ENCODE data around the gene CDCP1.
"Not testable (repeated sequence)": the region's sequence is repeated elsewhere in the genome, so short reads cannot be mapped to it uniquely, and the experiment has no call there.

The CDCP1 gene

GRCh38 chr3:45080824-45081223 lies 65.4 kb downstream of the CDCP1 start:
- no peak for DNase-seq

DNA sequence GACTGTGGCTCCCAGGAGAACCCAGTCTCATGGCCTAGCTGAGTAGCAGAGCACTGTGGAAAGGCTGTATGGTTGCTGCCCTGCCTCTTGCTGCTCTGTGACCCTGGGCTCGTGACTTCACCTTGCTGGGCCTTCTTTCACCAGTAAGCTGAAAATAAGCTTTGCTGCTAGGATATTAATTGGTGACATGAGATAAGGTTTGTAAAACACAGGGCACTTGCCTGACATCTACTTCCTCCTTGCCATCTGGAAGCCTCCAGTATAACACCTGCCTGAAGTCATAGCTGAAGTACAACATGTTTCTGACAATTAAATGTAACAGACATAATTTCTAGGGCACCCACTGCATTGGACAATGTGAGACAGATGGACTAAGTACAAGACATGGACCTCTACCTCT lies 66.5 kb downstream of the CDCP1 start:
- no peak for DNase-seq

DNA sequence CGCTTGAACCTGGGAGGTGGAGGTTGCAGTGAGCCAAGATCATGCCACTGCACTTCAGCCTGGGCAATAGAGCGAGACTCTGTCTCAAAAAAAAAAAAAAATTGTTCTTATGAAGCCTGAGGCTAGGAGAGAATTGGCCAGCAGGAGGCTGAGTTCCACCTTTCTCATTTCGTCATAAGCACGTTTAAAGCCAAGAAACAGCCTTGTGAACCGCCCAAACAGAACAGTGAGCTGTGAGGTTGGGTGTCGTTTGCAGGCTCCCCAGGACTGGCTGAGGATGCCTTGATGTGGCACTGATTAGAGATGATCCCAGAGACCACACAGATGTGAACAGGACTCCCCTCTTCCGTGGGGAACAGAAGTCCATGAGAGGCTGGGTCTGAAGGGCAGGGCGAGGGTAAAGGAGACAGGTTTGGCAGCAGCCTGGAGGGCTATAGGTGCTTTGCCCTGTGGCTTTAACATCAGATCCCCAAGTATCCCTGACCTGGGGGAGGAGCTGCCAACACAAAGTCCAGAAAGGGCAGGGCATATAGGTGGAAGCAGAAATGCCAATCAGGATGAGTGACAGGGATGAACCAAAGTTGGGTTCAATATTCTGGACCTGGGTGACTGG lies 67.2 kb downstream of the CDCP1 start:
- DNase-seq, result no peak

- DNase-seq, result not testable (repeated sequence)
Measured at GRCh38 chr3:45078256-45078655, 67.9 kb downstream of the CDCP1 start.

DNA sequence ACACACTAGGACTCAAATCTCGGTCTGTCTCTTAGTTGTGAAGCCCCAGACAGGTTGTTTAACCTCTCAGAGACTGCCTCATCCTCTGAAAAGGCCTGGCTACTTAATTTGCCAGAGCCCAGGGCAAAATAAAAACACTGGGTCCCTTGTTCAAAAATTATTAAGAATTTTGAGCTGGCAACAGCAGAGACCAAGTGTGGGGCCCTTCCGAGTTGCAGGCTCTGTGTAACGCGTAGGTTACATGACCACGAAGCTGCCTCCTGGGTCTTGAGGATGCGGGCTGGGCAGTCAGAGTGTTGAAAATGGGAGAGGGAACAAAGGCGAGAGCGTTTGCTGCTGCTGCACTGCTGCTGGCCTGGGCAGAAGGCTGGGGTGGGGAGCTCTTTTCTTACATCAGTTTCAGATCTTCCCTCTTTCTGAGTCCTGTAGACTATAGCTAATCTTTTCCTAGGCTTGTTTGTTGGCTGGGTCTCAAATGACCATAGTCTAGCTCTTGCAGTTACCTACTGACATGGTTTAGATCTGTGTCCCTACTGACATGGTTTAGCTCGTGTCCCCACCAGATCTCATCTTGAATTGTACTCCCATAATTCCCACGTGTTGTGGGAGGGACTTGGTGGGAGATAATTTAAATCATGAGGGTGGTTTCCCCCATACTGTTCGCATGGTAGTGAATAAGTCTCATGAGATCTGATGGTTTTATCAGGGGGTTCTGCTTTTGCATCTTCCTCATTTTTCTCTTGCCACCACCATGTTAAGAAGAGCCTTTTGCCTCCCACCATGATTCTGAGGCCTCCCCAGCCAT lies 70.2 kb downstream of the CDCP1 start:
- peak; percentile 79 for DNase-seq

- no peak for DNase-seq
Measured at GRCh38 chr3:45071075-45071474, 75.1 kb downstream of the CDCP1 start.

- DNase-seq, result no peak
Measured at GRCh38 chr3:45067941-45068340, 78.2 kb downstream of the CDCP1 start.

DNA sequence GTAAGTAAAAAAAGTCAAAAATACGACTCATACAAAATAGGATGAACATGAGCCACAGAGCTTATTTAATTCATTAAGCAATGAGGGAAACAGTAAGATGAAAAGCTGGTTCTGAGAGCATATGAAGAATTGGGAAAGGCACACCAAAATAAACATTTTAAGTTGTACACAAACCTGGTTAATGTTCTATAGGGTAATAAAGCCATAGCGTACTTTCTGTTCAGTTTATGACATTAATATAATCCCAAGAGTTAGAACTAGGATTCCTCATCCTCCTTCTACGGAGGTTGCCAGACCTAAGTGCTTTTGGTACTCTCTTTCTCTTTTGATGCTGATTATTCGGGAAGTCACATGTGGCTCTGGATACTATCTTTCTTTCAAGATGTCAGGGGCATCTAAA lies 78.7 kb downstream of the CDCP1 start:
- DNase-seq, result no peak

- no peak for DNase-seq
Measured at GRCh38 chr3:45066109-45066801, 79.9 kb downstream of the CDCP1 start.

DNA sequence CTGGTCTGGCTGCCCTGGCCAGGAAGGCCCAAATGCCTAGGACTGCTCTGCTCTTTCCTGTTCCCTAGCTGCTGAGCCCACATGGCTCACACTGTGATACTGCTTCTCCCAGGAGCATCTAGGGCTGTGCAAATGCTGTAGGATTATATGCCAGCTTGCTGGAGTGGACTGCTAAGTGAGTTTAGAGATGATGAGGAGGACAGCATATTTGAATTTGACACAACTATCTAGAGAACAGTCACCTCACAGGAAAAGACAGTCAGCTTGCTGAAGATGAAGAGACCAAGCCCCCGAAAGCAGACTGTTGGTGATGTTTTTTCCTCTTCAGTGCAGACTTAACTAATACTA lies 80.8 kb downstream of the CDCP1 start:
- no peak for DNase-seq

DNA sequence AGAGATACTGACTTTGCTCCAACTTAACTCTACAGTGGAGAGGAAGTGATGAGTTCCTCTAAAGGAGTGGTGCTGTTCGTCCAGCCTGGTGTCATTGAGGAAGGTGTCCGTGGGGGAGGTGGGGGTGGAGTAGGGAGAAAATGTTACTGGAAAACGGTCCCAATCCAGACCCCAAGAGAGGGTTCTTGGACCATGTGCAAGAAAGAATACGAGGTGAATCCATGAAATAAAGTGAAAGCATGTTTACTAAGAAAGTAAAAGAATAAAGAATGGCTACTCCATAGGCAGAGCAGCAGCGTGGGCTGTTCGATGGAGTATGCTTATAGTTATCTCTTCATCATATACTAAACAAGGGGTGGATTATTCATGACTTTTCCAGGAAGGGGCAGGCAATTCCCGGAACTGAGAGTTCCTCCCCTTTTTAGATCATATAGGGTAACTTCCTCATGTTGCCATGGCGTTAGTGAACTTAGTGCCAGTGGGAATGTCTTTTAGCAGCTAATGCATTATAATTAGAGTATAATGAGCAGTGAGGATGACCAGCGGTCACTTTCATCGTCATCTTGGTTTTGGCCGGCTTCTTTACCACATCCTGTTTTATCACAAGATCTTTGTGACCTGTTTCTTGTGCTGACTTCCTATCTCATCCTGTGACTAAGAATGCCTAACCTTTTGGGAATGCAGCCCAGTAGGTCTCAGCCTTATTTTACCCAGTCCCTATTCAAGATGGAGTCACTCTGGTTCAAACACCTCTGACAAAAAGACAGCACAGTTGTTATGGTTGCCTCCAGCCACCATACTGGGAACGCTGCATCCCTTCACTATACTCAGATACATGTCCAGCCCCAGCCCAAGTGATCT lies 81.4 kb downstream of the CDCP1 start:
- DNase-seq, result peak; percentile 82

DNA sequence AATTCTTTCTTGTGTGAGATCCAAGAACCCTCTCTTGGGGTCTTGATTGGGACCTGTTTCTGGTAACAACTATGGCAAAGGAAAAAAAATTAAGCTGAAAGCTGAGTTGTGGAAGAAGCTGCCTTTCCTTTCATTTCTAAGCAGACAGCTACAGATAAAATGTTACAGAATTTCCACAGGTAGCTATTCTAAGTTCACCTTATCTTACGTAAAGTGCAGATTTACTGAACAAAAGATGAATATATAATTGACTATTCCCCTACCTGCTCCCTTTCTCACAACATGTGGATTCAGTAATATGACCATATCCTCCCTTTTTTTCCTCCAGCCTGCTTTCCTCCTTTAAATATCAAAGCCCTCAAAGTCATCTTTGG lies 83.5 kb downstream of the CDCP1 start:
- no peak for DNase-seq

DNA sequence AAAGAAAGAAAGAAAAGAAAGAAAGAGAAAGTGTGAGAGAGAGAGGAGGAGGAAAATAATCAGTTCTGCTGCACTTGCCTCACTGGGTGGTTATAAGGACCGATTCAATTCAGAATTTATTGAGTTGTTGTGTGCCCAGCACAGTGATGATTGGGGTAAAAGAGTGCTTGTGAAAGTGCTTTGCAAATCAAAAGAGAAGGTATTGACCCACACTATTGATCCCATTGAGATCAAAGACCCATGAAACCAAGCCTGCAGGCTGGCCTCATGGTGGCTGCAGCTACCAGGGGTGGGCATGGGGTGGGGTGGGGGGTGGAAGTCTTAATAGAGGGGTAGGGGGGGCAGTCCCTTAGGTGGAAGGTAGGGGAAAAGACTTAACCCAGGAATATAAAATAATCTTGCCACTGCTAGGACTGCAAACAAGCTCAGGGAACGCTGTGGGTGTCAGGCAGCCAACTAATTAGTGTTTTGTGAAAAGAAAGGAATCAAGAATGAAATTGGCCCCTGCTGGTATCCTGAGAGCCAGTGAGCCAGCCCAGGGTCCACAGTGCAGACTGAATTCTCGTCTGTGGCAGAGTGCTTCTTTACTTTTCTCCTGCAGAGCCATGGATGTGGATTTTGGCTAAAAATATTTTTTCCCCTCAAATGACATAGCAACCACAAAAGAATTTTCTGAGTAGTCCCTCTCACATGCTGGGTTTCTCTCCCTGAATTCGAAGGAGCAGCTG lies 85.8 kb downstream of the CDCP1 start:
- DNase-seq, result no peak

DNA sequence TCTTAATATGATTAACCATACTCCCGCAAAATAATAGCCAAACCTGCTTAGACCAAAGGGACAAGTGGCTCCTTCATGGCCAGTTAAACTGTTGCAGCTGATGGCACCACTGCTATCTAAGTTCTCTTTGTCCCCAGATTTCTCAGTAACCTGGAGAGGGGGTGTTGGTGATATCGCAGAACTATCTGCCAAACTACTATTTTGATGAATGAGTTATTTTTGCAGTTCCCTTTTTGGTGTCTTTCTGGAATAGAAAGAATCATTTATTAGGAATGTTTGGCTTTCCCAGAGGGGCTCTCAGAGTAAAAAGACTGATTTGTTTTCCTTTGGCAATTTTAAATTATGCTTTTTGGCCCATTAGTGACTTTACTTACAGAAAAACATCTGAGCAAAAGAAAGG lies 87.0 kb downstream of the CDCP1 start:
- DNase-seq, result no peak

DNA sequence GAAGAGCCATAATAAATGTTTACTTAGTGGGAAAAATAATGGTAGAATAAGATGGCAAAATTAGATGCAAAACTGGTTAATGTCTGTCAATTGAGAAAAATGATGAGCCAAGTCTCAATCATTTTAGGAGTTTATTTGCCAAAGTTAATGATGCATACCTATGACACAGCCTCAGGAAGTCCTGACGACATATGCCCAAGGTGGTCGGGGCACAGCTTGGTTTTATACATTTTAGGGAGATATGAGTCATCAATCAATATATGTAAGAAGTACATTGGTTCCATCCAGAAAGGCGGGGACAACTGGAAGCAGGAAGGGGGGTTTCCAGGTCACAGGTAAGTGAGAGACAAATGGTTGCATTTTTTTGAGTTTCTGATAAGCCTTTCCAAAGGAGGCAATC lies 88.6 kb downstream of the CDCP1 start:
- no peak for DNase-seq

DNA sequence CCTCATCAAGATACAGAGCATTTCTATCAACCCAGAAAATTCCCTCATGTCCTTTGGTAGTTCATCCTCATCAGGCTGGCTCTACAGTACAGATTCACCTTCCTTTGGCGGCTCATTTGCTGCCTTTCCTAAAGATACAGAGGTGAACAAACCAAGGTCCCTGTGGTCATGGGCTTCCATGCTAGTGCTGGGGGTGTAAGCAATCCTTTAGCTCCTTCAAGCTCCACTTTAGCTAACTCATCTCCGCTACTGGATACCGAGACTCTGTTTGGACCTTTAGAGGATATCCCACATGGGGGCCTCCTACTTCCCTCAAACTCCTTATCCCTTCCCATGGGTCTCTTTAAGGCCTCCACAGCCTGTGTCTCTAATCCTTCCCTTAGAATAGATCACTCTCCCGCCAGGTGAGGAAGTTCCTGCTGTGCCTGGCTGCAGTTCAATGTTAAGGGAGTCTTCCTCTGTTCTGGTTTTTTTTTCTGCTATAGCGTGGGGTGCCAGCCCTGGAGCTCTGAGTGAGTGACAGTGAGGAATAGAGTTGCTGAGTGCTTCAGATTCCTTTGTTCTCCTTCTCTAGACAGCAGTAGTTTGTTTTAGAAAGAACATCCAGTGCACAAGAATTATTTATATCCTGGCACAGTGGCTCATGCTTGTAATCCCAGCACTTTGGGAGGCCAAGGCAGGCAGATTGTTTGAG lies 89.4 kb downstream of the CDCP1 start:
- no peak for DNase-seq

DNA sequence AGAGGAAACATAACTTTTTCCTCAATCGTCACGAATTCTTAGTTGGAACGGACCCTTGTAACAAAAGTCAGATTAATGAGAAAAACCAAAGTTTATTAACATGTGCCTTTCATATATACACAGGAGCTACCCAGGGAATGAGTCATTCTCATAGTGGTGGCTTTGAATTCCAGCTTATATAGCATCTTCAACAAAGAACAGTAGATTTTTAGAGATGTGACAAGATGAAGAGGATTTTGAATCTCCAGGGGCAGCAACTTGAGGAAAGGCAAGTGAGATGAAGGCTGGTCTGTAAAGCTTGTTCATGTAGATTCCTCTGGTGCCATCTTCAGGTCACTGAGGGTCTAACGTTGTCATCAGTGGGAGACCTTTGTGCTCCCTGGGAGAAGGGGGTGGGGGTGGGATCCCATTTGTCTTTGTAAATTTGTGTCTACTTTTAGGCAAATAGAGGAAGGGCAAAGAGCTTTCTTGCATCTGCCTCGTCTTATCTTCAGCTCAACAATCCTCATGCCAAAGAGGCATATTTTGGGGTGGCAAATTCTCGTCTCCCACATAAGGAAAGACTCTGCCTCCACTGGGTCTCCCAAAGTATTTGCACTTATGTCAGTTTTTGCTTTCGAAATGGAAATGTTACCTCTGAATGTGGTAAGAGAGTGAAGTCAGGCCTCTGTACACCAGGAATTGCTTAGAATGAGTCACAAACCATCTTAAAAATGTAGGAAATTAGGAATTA lies 90.6 kb downstream of the CDCP1 start:
- no peak for DNase-seq

- no peak for DNase-seq
Measured at GRCh38 chr3:45055032-45055410, 91.2 kb downstream of the CDCP1 start.

- DNase-seq, result no peak
Measured at GRCh38 chr3:45054196-45054857, 91.9 kb downstream of the CDCP1 start.

GRCh38 chr3:45053805-45054195 lies 92.4 kb downstream of the CDCP1 start:
- not testable (repeated sequence) for DNase-seq

DNA sequence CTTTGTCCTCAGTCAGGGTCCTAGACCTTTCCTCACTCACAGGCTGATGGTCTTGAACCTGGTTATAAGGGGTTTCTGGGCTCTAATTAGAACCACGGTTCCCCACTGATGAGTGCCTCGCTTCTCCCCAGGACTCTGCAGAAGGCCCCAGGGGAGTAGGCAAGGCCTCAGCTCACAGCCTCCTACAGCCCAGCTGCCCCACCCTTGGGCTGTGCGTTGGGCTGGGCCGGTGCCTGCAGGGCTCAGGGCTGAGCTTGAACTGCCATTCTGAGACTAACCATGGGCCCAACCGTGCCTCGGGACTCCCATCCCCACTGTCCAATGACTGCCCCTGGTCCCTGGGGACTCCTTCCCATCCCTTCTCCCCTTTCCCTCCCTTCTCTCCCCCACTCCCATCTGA lies 94.5 kb downstream of the CDCP1 start:
- DNase-seq, result no peak

Data from islet precursor cell (in vitro differentiated cells).